OCI-LY7 (cell line): ENCODE results near the gene TBC1D24.

Source experiments
- CTCF ChIP-seq: fragments of 200-600 bp; sonication (generic); conservative IDR thresholded peaks from 2 replicates; pipeline ENCODE4 v1.5.1; 2014; ENCODE audit warnings: mild to moderate bottlenecking, antibody characterized with exemption, low read length, moderate library complexity, mixed read lengths
- EZH2phosphoT487 ChIP-seq: fragments of 200-600 bp; sonication (generic); IDR thresholded peaks from 2 replicates; pipeline ENCODE4 v1.6.1; 2018; ENCODE audit warnings: low read depth, borderline replicate concordance, mild to moderate bottlenecking, mixed run types, antibody characterized with exemption, low read length, moderate library complexity, mixed read lengths

GRCh38 chr16:2533912-2534311 lies 59.0 kb downstream of the TBC1D24 start:
- TF ChIP-seq CTCF (no peak), EZH2phosphoT487 (no peak)
